HG03103 (cell line): Measurements from ENCODE around the gene FUZ.
A peak's percentile ranks its signal among the peaks of the same experiment; 100 is the strongest.

ENCODE experiments used
- ATAC-seq: cut with Tn5 transposase; IDR thresholded peaks from one replicate; pipeline ENCODE4 v1.9.1; 2021; ENCODE audit warnings: low read depth; ENCODE audit not compliant: unreplicated experiment

Gene FUZ

GRCh38 chr19:49851456-49852259 lies 38.6 kb upstream of the FUZ start:
- no peak for ATAC-seq

DNA sequence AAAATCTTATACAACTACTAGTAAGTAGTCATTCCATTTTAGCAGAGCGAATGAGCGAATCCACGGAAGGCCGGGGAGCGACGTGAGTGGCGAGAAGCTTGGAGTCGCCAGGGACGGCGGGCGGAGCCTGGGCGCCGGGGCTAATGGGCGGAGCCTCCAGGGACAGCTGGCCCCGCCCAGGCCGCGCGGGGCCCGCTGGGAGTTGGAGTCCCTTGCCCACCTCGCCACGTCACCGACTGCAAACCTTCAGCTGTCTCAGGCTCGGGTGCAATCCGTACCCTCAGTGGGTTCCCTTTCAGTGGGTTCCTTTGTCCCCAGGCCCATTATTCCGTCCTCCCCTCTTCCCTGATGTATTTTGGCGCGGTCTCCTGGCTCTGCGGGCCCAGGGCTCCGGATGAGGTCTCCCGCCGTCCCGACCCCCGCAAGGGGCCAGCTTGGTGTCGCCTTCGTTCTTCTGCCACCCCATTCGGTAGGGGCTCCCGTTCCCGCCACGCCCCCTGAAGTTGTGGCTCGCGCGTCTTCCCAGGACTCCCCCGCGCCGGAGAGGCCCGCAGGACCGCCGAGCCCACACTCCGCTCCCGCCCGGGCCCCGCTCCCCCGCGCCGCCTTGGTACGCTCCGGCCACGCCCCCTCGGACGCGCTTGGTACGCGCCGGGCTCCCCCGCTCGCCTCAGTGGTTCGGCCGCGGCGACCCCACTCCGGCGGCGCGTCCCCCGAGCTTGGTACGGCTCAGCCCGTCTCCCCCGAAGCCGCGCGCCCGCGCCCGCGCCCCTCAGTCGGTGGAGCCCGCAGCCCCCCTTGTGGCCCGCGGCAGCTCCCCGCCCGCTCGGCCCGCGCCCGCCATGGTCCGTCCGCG lies 37.6 kb upstream of the FUZ start, which contains the start of gene PTOV1:
Gene PTOV1 (plus strand): TSS at position 673 of the 856 bp plus-strand sequence.
- ATAC-seq: peak; percentile 54

DNA sequence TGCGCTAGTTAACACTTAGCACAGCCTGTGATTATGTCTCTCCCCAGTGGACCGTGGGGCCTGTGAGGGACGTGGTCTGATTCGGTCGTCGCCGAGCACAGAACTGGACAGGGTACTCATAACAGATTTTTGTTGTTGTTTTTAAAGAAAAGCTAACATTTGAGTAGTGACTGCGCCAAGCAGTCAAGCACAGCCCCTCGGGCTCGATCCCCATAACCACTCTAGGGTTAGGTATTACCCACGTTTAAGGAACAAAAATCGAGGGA lies 37.1 kb upstream of the FUZ start:
- ATAC-seq: no peak

- ATAC-seq: no peak
These were observed 36.5 kb upstream of the FUZ start for GRCh38 chr19:49849433-49850220.

DNA sequence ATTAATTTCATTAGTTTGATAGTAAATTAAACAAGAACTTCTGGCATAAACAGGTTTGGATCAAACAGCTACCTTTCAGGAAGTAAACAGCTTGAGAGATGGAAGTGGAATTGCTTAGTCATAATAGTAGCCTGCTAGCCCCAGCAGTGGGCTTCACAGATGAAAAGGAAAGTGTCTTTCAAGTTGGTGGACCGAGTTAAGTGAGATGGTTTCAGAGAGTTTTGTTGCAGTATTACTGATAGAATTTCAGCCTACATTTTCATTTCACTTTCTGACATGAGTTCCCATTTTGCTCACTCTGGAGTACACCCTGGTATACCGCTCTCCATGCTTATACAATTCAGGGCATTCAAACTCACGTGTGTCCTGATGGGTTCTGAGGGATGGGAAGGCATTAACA lies 35.8 kb upstream of the FUZ start:
- ATAC-seq: no peak

GRCh38 chr19:49847731-49848696 lies 34.9 kb upstream of the FUZ start:
- ATAC-seq: no peak

GRCh38 chr19:49846408-49846807 lies 33.3 kb upstream of the FUZ start:
- ATAC-seq: no peak

DNA sequence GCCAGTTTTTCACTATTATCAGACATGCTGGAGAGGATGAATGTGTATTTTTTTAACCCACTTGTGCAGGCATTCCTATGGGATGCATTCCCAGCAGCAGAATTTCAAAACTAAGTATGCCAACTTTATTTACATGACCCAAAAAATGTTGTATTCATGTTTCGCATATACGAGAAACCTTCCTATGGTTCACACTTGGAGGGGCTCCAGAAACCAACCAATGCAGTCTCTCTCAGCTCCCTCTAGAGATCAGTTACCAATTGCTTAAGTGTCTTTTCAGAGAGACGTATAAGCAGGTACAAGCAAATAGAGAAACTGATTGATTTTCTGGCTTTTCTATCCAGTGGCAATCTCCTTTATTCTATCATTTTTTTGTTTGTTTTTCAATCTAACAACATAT lies 32.3 kb upstream of the FUZ start:
- no peak for ATAC-seq

GRCh38 chr19:49844138-49845095 lies 31.3 kb upstream of the FUZ start:
- ATAC-seq: no peak

- no peak for ATAC-seq
These were observed 30.2 kb upstream of the FUZ start for GRCh38 chr19:49843265-49843664.

- ATAC-seq: no peak
These were observed 27.7 kb upstream of the FUZ start for GRCh38 chr19:49840736-49841249.

GRCh38 chr19:49840321-49840720 lies 27.2 kb upstream of the FUZ start:
- ATAC-seq: no peak

DNA sequence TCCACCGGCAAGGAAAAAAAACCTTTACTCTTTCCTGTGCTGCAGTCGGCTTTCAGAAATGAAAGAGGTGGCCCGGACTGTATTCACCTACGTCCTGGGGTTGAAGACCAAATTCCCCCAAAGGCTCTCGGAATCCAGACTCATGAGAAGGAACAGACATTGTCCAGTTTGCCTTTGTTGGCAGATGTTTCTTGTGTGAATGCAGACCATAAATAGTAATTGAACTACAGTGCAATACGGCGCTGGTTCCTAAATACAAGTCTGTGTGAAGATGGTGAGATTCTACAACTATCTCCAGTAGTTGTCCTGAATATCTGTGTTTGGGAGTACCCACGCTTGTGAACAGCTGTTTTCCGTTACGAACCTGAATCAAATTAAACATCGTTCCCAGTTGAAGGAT lies 26.6 kb upstream of the FUZ start:
- no peak for ATAC-seq

DNA sequence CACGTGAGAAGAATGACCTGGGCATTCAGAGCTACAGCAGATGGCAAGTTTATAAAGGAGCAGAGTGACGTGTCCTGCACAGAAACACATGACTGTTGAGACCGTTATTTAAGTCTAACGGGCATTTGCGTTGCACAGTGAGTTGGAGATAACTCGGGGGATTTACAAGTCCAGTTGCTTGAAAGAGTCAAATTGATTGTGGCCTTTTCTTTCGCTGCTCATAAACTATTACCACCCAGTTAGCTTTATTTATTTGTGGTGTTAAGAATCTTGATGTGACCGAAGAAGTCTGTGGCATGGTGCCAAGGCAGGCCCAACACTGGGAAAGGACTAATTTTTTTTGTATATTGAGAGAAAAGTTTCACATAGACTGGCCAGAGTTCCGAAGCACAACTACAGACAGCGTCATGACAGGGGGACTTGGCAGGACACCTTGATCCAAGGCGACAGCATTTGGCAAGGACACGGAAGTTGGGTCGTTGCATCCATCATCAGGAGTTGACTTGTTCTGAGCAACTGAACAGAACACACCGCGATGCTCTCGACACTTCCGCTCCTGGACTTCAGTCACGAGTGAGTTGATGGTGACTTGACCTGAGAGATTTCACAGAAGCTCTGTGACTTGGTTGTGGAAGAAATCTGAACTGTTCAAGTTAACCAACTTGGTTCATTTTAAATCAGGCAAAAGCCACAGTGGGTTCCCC lies 25.9 kb upstream of the FUZ start:
- no peak for ATAC-seq

- ATAC-seq: no peak
These were observed 24.3 kb upstream of the FUZ start for GRCh38 chr19:49837425-49837824.

DNA sequence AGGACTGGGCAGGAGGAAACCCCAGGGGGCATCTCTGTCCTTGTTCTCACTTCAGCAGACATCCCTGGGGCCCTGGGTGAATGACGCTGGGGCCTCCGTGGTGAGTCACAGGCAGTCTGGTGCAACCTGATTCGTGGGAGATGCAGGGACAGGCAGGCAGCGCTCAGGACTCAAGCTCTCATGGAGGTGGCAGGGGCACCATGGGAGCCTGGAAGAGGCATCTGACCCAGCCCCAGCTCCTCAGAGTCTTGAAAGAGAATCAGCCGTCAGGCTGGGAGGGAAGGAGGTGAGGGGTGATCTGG lies 23.9 kb upstream of the FUZ start:
- ATAC-seq: no peak

DNA sequence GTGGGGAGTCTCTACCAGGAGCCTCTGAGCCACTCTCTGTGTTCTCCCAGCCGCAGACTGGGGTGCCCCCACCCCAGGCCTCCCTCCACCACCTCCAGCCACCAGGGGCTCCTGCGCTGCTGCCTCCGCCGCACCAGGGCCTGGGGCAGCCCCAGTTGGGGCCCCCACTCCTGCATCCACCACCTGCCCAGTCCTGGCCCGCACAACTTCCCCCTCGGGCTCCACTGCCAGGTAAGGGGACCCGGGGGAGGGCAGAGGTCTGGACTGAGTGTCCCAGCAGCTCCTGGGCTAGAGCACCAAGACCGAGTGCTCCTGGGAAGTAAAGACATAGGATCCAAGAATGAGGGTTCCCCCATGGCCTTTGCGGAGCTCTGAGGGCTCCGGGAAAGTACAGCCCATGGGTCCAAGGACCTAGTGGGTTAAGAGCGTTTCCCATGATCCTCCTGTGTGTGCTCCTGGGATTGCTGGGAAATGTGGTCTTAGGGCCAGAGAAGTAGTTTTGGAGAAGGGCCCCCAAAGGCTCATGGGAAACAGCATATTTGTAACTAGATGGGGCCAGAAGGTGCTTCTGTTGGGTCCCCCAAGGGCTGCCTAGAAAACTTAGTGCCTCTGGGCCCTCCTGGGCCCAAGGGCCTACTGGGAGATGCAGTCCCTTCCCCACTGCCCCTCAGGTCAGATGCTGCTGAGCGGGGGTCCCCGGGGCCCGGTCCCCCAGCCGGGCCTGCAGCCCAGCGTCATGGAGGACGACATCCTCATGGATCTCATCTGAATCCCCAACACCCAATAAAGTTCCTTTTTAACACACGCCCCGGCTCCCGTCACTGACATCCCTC lies 23.3 kb upstream of the FUZ start:
- no peak for ATAC-seq

- ATAC-seq: no peak
These were observed 22.5 kb upstream of the FUZ start for GRCh38 chr19:49835562-49835961.
